Activated CD4-positive, alpha-beta T cell treated with anti-CD3 and anti-CD28 coated beads for 36 hours (primary cell): ENCODE data around the gene MTUS2. TPM values are rescaled to one million over a fixed set of nuclear protein-coding genes. Genes with fewer than 3 reads are reported as not detected.
A peak's percentile ranks its signal among the peaks of the same experiment; 100 is the strongest.

ENCODE experiments used
- ATAC-seq: fragments of 200-7000 bp; cut with Tn5 transposase; one replicate; pipeline ENCODE4 v1.10.0; 2021; ENCODE audit warnings: mild to moderate bottlenecking, moderate library complexity
- CTCF ChIA-PET: fragments of 350-600 bp; sonication (Branson Sonifier 250); formaldehyde crosslinking; loops from one replicate; lab custom pipeline; 2021; ENCODE audit warnings: antibody characterized with exemption; lab: Charles Lee
- POLR2A ChIA-PET: fragments of 350-600 bp; sonication (Branson Sonifier 250); formaldehyde crosslinking; loops from one replicate; lab custom pipeline; 2021; ENCODE audit warnings: antibody characterized with exemption, inconsistent platforms; lab: Charles Lee
- DNase-seq: peaks from one replicate; pipeline ENCODE4 v3.0.0-alpha.2; 2020
- H3K27ac Mint-ChIP-seq: one replicate; pipeline ENCODE4 v1.8.0; 2021; ENCODE audit warnings: mixed read lengths
- H3K27me3 Mint-ChIP-seq: one replicate; pipeline ENCODE4 v1.8.0; 2021; ENCODE audit warnings: mixed read lengths
- H3K36me3 Mint-ChIP-seq: one replicate; pipeline ENCODE4 v1.8.0; 2021; ENCODE audit warnings: low read depth, mixed read lengths
- H3K4me1 Mint-ChIP-seq: one replicate; pipeline ENCODE4 v1.8.0; 2021; ENCODE audit warnings: mixed read lengths
- H3K4me3 Mint-ChIP-seq: one replicate; pipeline ENCODE4 v1.8.0; 2021; ENCODE audit warnings: mild to moderate bottlenecking, moderate library complexity, mixed read lengths
- H3K9me3 Mint-ChIP-seq: one replicate; pipeline ENCODE4 v1.8.0; 2021; ENCODE audit warnings: low read depth, mixed read lengths
- intact Hi-C, 2 experiments: fragments of 100-400 bp; cut with DNase I in 1 of 2; cut with micrococcal nuclease in 1 of 2; formaldehyde crosslinking; loops; one replicate each; pipeline versions ENCODE4 v1.14.2 to v1.15.1; 2022 to 2024; cut with DNase I, micrococcal nuclease
- total RNA-seq, 2 experiments: library from RNA; stranded (reverse); gene quantifications; one replicate each; pipeline ENCODE4 v1.2.3, GENCODE V29; 2021

Gene MTUS2
- total RNA-seq, 2 experiments from 2014 or later, result 0.05 TPM; not detected in 1

DNA sequence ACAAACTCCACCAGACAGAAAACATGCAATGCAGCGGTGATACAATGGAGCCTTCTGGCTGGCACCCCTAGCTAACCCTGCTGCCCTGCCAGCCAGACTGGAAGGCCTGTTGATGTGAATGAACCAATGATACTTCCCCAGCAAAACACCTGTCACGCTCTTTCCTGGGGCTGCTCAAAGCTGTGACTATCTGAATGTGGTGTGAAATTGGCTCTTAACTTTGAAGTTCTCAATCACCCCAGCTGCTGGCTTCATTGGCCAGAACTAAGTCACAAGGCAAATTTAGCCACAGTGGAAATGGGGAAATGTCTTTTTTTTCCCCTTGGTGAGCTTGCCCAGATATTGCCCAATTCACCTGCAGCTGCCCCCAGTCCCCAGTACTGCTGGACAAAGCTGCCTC, 628.0 kb downstream of the MTUS2 start:
- Mint-ChIP-seq H3K9me3 (no peaks in the 10 kb centered on the region), H3K27me3 (peaks cover 11% of the 10 kb centered on the region), H3K27ac (no peak overlapping the region), H3K4me3 (no peak overlapping the region), H3K4me1 (no peaks in the 10 kb centered on the region), H3K36me3 (no peaks in the 10 kb centered on the region)
- DNase-seq, result no peak
- CTCF ChIA-PET, result interaction anchor here (0.6 to 1.1 kb wide), 2 partner anchors 23 to 60 kb away, joined by 4 read pairs; no protein-coding TSS in a partner anchor
- intact Hi-C loops, result no loop called here
- POLR2A ChIA-PET, result no interaction called here
- ATAC-seq, result no peak

DNA sequence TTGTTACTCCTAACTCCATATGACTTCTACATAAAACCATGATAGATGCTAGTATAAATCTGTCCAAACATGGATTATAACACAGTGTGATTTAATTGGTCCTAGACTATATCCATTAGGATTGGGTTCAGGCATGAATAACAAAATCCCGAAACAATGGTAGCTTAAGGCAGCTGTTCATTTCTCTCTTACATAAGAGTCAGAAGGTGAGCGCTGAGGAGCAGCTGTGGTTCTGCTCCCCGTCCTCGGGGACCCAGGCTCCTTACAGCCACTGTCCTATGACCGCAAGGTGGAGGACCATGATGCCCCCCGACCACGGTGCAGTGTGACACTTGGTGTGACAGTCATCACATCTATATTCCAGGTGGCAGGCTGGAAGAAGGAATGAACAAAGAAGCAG, 629.6 kb downstream of the MTUS2 start:
- no peak for ATAC-seq
- CTCF ChIA-PET, result interaction anchor here (0.7 kb wide), 1 partner anchor 78 kb away, joined by 3 read pairs; no protein-coding TSS in a partner anchor
- no peaks in the 10 kb centered on the region for H3K36me3 Mint-ChIP-seq
- H3K4me3 Mint-ChIP-seq, result no peak overlapping the region
- intact Hi-C loops, result no loop called here
- no peaks in the 10 kb centered on the region for H3K4me1 Mint-ChIP-seq
- POLR2A ChIA-PET, result no interaction called here
- no peak overlapping the region for H3K27ac Mint-ChIP-seq
- H3K27me3 Mint-ChIP-seq, result peaks cover 15% of the 10 kb centered on the region
- DNase-seq, result no peak
- no peaks in the 10 kb centered on the region for H3K9me3 Mint-ChIP-seq

DNA sequence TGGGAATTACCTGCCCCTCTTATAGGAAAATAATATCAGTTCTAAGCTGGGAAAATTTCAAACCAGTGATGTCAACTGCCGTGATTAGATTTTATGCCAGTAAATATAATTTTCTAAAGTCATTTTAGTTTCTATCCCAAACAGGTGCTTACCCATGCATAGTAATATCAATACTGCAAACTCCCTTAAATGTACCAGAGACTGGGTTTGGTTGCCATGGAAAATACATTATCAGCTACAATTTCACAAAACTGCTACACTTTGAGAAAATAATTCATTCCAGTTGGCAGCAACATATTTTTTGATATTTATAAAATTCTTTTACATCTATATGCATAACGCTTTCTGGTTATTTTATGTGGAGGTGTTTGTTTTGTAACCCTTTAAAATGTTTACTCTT, 631.8 kb downstream of the MTUS2 start:
- no peaks in the 10 kb centered on the region for H3K4me1 Mint-ChIP-seq
- ChIA-PET POLR2A (interaction anchor here (0.7 kb wide), 1 partner anchor 20 kb away, joined by 5 read pairs; no protein-coding TSS in a partner anchor), CTCF (interaction anchor here (0.9 kb wide), 1 partner anchor 232 kb away, joined by 3 read pairs; no protein-coding TSS in a partner anchor)
- intact Hi-C loops, result no loop called here
- ATAC-seq, result no peak
- peaks cover 20% of the 10 kb centered on the region for H3K27me3 Mint-ChIP-seq
- no peak overlapping the region for H3K27ac Mint-ChIP-seq
- DNase-seq, result no peak
- H3K9me3 Mint-ChIP-seq, result no peaks in the 10 kb centered on the region
- no peak overlapping the region for H3K4me3 Mint-ChIP-seq
- H3K36me3 Mint-ChIP-seq, result no peaks in the 10 kb centered on the region

DNA sequence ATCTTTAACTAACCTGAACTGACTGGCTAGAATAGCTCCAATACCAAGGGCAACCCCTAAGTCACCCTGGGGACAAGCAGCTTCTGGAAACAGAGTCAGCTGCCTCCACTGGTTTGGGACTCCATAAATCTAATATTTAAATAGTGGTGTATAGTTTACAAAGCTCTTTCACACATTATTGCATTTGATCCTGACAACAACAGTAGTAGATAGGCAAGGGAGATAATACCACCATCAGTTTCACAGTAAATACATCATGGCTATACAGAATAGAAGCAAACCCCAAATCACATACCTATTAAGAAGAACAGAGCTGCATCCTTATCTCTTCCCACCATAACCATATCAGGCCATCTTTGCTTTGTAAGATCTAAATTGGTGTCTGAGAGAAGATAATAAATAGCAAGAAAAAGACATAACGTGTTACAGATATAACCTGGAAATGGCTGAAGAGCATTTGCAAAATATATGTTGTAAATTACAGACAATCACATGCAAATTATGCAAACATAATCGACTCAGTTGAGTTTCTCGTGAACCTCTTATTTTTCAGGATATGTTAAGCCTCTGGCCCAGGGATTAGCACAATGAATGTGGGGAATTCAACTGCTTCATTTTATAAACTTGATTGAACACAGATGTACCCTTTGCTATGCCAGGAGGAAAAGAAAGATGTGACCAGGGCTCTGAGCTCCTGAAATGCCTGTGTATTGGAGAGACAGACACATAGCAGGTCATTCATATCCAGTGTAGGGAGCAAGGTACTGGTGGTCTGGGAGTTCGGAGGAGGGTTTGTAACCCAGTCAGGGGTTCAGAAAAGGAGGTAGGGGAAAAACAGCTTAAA, 632.9 kb downstream of the MTUS2 start:
- DNase-seq (no peak), ATAC-seq (no peak)
- intact Hi-C loops, result no loop called here
- H3K4me3 Mint-ChIP-seq, result no peak overlapping the region
- H3K4me1 Mint-ChIP-seq, result no peaks in the 10 kb centered on the region
- no peaks in the 10 kb centered on the region for H3K36me3 Mint-ChIP-seq
- ChIA-PET CTCF (interaction anchor here (0.9 kb wide), 1 partner anchor 231 kb away, joined by 3 read pairs; no protein-coding TSS in a partner anchor), POLR2A (no interaction called here)
- H3K27me3 Mint-ChIP-seq, result peaks cover 17% of the 10 kb centered on the region
- no peak overlapping the region for H3K27ac Mint-ChIP-seq
- no peaks in the 10 kb centered on the region for H3K9me3 Mint-ChIP-seq

DNA sequence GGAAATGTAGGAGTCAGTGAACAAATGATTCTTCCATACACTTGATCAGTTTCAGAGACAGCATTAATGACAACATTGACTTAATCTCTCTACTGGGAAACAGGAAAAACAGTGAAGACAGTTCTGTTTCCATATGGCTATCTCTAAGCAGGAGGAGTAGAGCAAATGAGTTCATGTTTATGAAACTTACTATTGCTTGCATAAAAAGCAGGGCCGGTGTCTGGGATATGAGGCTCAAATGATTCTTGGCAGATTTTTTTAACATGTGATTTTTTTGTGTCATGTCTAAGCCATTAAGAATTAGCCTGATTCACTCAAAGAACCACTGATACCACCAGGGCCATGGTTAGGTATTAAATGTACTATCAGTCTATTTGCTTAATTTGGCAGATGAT, 633.5 kb downstream of the MTUS2 start:
- no peaks in the 10 kb centered on the region for H3K4me1 Mint-ChIP-seq
- DNase-seq (no peak), ATAC-seq (no peak)
- no peaks in the 10 kb centered on the region for H3K9me3 Mint-ChIP-seq
- H3K27me3 Mint-ChIP-seq, result peaks cover 19% of the 10 kb centered on the region
- CTCF ChIA-PET, result no interaction called here
- no peak overlapping the region for H3K4me3 Mint-ChIP-seq
- intact Hi-C loops, result no loop called here
- H3K36me3 Mint-ChIP-seq, result no peaks in the 10 kb centered on the region
- no peak overlapping the region for H3K27ac Mint-ChIP-seq
- POLR2A ChIA-PET, result no interaction called here

DNA sequence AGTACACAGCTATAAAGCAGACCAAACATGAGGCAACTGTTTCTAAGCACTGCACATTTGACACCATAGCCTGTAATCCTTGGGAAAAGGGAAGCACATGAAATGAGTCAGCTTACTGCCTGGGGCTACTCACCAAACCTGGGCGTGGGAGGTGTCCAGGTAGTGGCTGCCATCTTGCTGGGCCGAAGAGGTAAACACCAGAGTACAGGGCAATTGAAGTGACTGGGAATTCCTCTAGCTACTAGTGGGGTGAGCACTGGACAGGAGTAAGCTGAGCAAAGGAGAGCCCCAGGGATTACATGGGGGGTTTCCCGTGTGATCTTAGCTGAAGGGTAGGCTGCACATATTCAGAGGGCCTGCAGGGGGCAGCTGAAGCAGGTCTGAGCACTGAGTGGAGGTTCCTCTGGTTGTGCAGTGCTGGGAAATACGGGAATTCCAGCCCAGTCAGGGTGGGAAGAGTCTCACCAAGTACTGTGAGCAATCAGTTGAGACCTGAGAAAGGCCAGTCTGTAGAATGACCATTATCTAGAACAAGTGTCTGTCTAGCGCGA, 634.9 kb downstream of the MTUS2 start:
- ATAC-seq (peak; percentile 53), DNase-seq (peak; percentile 16)
- Mint-ChIP-seq H3K4me3 (no peak overlapping the region), H3K36me3 (no peaks in the 10 kb centered on the region), H3K4me1 (no peaks in the 10 kb centered on the region), H3K27me3 (peaks cover 18% of the 10 kb centered on the region), H3K9me3 (no peaks in the 10 kb centered on the region), H3K27ac (no peak overlapping the region)
- intact Hi-C loops, result no loop called here
- POLR2A ChIA-PET, result no interaction called here
- CTCF ChIA-PET, result interaction anchor here (0.6 to 1.9 kb wide), 9 partner anchors 8 to 793 kb away, joined by 3 to 9 read pairs (median 4); no protein-coding TSS in a partner anchor

DNA sequence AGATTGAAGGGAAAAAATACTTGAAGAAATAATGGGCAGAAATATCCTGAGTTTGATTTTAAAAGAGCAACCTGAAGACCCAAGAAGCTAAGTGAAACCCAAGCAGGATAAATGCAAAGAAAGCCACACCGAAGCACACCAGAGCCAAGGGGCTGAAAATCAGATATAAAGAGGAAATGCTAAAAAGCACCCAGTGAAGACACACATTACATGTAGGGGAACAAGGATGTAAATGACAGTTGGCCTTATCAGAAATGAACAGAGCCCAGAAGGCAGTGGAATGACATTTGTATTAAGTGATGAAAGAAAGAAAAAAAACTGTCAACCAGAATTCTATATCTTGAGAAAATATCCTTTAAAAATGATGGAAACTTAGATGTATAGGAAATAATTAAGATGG, 636.3 kb downstream of the MTUS2 start:
- ChIA-PET POLR2A (no interaction called here), CTCF (interaction anchor here (1.8 to 1.9 kb wide), 2 partner anchors 16 to 250 kb away, joined by 4 to 9 read pairs; no protein-coding TSS in a partner anchor)
- Mint-ChIP-seq H3K36me3 (no peaks in the 10 kb centered on the region), H3K4me3 (no peak overlapping the region), H3K27me3 (peaks cover 19% of the 10 kb centered on the region), H3K27ac (no peak overlapping the region), H3K9me3 (no peaks in the 10 kb centered on the region), H3K4me1 (no peaks in the 10 kb centered on the region)
- no peak for DNase-seq
- ATAC-seq, result no peak
- intact Hi-C loops, result no loop called here

DNA sequence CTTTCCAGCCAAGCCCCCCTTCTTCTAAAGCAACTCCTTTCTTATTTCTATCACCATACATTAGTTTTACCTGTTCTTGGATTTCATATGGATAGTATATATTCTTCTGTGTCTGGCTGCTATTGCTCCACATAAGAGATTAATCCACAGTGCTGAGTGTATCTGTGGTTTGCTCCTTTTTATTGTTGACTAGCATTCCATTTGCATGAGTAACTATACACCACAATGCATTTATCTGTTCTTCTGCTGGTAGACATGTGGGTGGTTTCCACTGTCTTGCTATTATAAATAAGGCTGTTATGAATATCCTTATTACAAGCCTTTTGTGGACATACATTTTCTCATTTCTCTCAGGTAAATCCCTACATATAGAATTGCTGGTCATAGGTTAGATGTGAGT, 637.2 kb downstream of the MTUS2 start:
- no peaks in the 10 kb centered on the region for H3K36me3 Mint-ChIP-seq
- H3K4me1 Mint-ChIP-seq, result no peaks in the 10 kb centered on the region
- H3K27me3 Mint-ChIP-seq, result peaks cover 19% of the 10 kb centered on the region
- ATAC-seq, result no peak
- DNase-seq, result no peak
- intact Hi-C loops, result no loop called here
- ChIA-PET POLR2A (no interaction called here), CTCF (no interaction called here)
- no peaks in the 10 kb centered on the region for H3K9me3 Mint-ChIP-seq
- no peak overlapping the region for H3K27ac Mint-ChIP-seq
- no peak overlapping the region for H3K4me3 Mint-ChIP-seq

DNA sequence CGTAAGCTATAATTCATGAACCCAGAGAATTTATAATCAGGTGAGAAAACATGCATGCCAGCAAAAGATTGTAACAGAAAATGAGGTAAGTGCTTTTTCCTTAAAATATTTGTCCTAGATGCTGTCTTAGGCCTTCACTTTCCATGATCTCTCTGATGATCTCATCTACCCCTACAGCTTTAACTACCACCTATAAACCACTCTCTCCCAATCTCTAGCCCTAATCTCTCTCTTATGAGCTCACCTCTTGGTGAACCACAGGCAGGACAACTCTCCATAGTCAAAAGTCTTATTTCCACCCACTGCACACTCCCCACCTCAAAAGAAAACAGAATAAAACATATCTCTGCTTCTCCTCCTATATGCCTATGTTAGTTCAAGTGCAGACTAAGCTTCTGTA, 638.3 kb downstream of the MTUS2 start:
- DNase-seq (no peak), ATAC-seq (no peak)
- Mint-ChIP-seq H3K27ac (no peak overlapping the region), H3K4me3 (no peak overlapping the region), H3K4me1 (no peaks in the 10 kb centered on the region), H3K9me3 (no peaks in the 10 kb centered on the region), H3K36me3 (no peaks in the 10 kb centered on the region), H3K27me3 (peaks cover 16% of the 10 kb centered on the region)
- CTCF ChIA-PET, result interaction anchor here (2.8 kb wide), 1 partner anchor 15 kb away, joined by 13 read pairs; no protein-coding TSS in a partner anchor
- POLR2A ChIA-PET, result no interaction called here
- intact Hi-C loops, result no loop called here

DNA sequence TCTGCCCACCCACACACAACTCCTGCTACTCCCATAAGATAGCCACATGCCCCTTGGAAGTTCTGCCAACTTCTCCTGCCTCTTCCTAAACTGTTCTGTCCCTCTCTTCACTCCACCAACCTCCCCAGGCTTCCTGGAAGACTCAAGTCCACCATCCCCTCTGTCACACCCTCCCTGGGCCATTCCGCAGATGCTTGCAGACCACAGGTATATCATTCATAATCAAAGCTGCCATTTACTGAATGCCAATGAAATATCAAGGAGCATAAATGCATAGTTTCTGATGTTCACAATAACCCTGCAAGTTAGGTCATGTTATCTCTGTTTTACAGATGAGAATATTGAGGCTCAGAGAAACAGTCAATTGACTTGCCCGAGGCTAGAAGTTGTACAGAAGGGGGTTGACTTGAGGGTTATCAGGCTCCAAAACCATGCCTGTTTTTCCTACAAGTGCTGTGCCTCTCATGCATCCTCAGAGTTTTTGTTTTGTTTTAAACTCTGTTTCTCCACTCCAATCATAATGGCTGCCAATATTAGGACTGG, 639.7 kb downstream of the MTUS2 start:
- POLR2A ChIA-PET, result no interaction called here
- CTCF ChIA-PET, result interaction anchor here (0.6 to 2.8 kb wide), 2 partner anchors 13 to 25 kb away, joined by 3 to 13 read pairs; no protein-coding TSS in a partner anchor
- intact Hi-C loops, result no loop called here

DNA sequence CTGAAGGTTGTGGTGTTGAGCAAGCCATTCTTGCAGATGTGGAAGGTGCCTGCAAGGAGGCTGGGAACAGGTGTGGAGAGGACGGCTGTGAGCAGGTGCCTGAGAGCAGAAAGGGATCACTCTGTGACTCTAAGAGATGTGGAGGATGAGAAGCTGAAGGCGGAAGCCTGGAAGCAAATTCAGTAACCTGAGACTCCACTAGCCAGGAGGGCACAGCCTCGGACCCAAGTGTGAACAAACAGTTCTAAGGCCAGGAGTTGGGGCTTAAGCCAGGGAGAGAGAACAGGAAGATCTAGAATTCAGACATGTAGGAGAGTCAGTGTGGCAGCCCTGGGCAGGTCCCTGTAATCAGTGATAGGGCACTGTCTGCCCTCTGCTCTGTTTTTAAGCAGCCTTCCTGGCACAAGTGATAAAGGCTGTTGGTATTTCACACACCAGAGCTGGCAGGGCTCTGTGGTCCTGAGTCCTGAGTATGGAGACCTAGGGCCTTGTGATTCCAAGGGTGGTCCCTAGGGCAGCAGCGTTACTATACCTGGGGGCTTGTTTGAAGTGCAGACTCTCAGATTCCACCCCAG, 644.1 kb downstream of the MTUS2 start:
- ChIA-PET CTCF (interaction anchor here (1.3 kb wide), 1 partner anchor 9 kb away, joined by 4 read pairs; no protein-coding TSS in a partner anchor), POLR2A (no interaction called here)
- Mint-ChIP-seq H3K4me3 (no peak overlapping the region), H3K27ac (no peak overlapping the region), H3K36me3 (no peaks in the 10 kb centered on the region), H3K9me3 (no peaks in the 10 kb centered on the region), H3K4me1 (no peaks in the 10 kb centered on the region), H3K27me3 (peaks cover 5% of the 10 kb centered on the region)
- intact Hi-C loops, result no loop called here
- no peak for ATAC-seq
- DNase-seq, result no peak

More for the DNA sequence above, 639.7 kb downstream of the MTUS2 start:
- no peaks in the 10 kb centered on the region for H3K4me1 Mint-ChIP-seq
- peaks cover 12% of the 10 kb centered on the region for H3K27me3 Mint-ChIP-seq
- no peaks in the 10 kb centered on the region for H3K9me3 Mint-ChIP-seq
- no peak for ATAC-seq
- no peak overlapping the region for H3K4me3 Mint-ChIP-seq
- no peak for DNase-seq
- H3K36me3 Mint-ChIP-seq, result no peaks in the 10 kb centered on the region
- no peak overlapping the region for H3K27ac Mint-ChIP-seq
